H9 (cell line): ENCODE results near the gene USP8. TPM values are rescaled to one million over a fixed set of nuclear protein-coding genes. Genes with fewer than 3 reads are reported as not detected.

Experiments used
- DNase-seq: peaks from one replicate; pipeline ENCODE4 v3.0.0-alpha.2; 2017
- H2AFZ ChIP-seq: one replicate; pipeline ENCODE4 v1.6.1; 2013; ENCODE audit warnings: mild to moderate bottlenecking, low read length, control low read depth, moderate library complexity
- H2AK5ac ChIP-seq: 2 replicates; pipeline ENCODE4 v1.6.1; 2013; ENCODE audit warnings: low read length, control low read depth, mixed read lengths; ENCODE audit not compliant: insufficient read length
- H2BK120ac ChIP-seq: one replicate; pipeline ENCODE4 v1.6.1; 2013; ENCODE audit warnings: low read depth, mild to moderate bottlenecking, low read length, control low read depth, inconsistent platforms; ENCODE audit not compliant: poor library complexity, severe bottlenecking
- H2BK12ac ChIP-seq: 2 replicates; pipeline ENCODE4 v1.6.1; 2013; ENCODE audit warnings: low read length, control low read depth, mixed read lengths, low read depth; ENCODE audit not compliant: insufficient read length
- H2BK15ac ChIP-seq: 2 replicates; pipeline ENCODE4 v1.6.1; 2013; ENCODE audit warnings: low read depth, low read length, control low read depth
- H2BK20ac ChIP-seq: one replicate; pipeline ENCODE4 v1.6.1; 2013; ENCODE audit warnings: low read depth, mild to moderate bottlenecking, low read length, control low read depth, inconsistent platforms; ENCODE audit not compliant: poor library complexity, severe bottlenecking
- H2BK5ac ChIP-seq: 2 replicates; pipeline ENCODE4 v1.6.1; 2013; ENCODE audit warnings: low read length, control low read depth, mixed read lengths; ENCODE audit not compliant: insufficient read length
- H3K14ac ChIP-seq: 2 replicates; pipeline ENCODE4 v1.6.1; 2013; ENCODE audit warnings: low read length, control low read depth; ENCODE audit not compliant: insufficient read depth
- H3K18ac ChIP-seq: 2 replicates; pipeline ENCODE4 v1.6.1; 2013; ENCODE audit warnings: low read depth, mild to moderate bottlenecking, mixed read lengths, low read length, control low read depth; ENCODE audit not compliant: insufficient read length
- H3K23ac ChIP-seq: 2 replicates; pipeline ENCODE4 v1.6.1; 2013; ENCODE audit warnings: low read length, control low read depth, mixed read lengths, low read depth; ENCODE audit not compliant: insufficient read length
- H3K23me2 ChIP-seq: 2 replicates; pipeline ENCODE4 v1.6.1; 2013; ENCODE audit warnings: low read depth, mild to moderate bottlenecking, mixed read lengths, low read length, control low read depth; ENCODE audit not compliant: insufficient read length, poor library complexity, severe bottlenecking
- H3K27ac ChIP-seq: 2 replicates; pipeline ENCODE4 v1.5.1; 2013; ENCODE audit warnings: low read length, control low read depth, mixed read lengths, low read depth; ENCODE audit not compliant: insufficient read length
- H3K27me3 ChIP-seq: 2 replicates; pipeline ENCODE4 v1.6.1; 2013; ENCODE audit warnings: low read length, control low read depth, inconsistent platforms; ENCODE audit not compliant: insufficient read depth
- H3K4ac ChIP-seq: 2 replicates; pipeline ENCODE4 v1.6.1; 2013; ENCODE audit warnings: low read depth, mild to moderate bottlenecking, control low read depth, inconsistent platforms, low read length, moderate library complexity
- H3K4me1 ChIP-seq: 2 replicates; pipeline ENCODE4 v1.6.1; 2013; ENCODE audit warnings: low read length, control low read depth, inconsistent platforms; ENCODE audit not compliant: insufficient read depth
- H3K4me2 ChIP-seq: 2 replicates; pipeline ENCODE4 v1.6.1; 2013; ENCODE audit warnings: low read length, control low read depth, mixed read lengths; ENCODE audit not compliant: insufficient read length, insufficient read depth
- H3K56ac ChIP-seq: 2 replicates; pipeline ENCODE4 v1.6.1; 2013; ENCODE audit warnings: low read depth, mild to moderate bottlenecking, mixed read lengths, low read length, control low read depth; ENCODE audit not compliant: insufficient read length
- H3K79me1 ChIP-seq: 2 replicates; pipeline ENCODE4 v1.6.1; 2013; ENCODE audit warnings: low read depth, mild to moderate bottlenecking, moderate library complexity, low read length, control low read depth, inconsistent platforms; ENCODE audit not compliant: insufficient read depth, poor library complexity, severe bottlenecking
- H3K79me2 ChIP-seq: 2 replicates; pipeline ENCODE4 v1.6.1; 2013; ENCODE audit warnings: low read length, control low read depth, inconsistent platforms; ENCODE audit not compliant: insufficient read depth
- H3K9ac ChIP-seq: 2 replicates; pipeline ENCODE4 v1.6.1; 2013; ENCODE audit warnings: low read length, control low read depth, mixed read lengths; ENCODE audit not compliant: insufficient read length; ENCODE audit errors: extremely low read depth
- H3K9me3 ChIP-seq: one replicate; pipeline ENCODE4 v1.6.1; 2013; ENCODE audit warnings: low read depth, low read length, inconsistent platforms; ENCODE audit not compliant: control insufficient read depth
- H3T11ph ChIP-seq: one replicate; pipeline ENCODE4 v1.6.1; 2013; ENCODE audit warnings: mild to moderate bottlenecking, low read length, control low read depth, inconsistent platforms
- H4K20me1 ChIP-seq: one replicate; pipeline ENCODE4 v1.6.1; 2013; ENCODE audit not compliant: control insufficient read depth, insufficient read length, insufficient read depth
- H4K5ac ChIP-seq: 2 replicates; pipeline ENCODE4 v1.6.1; 2013; ENCODE audit warnings: low read depth, mild to moderate bottlenecking, mixed read lengths, low read length, control low read depth; ENCODE audit not compliant: insufficient read length
- H4K8ac ChIP-seq: replicated peaks from 2 replicates; pipeline ENCODE4 v1.6.1; 2013; ENCODE audit warnings: low read length, control low read depth, mixed read lengths, low read depth; ENCODE audit not compliant: insufficient read length
- H4K91ac ChIP-seq: 2 replicates; pipeline ENCODE4 v1.6.1; 2013; ENCODE audit warnings: low read depth, mild to moderate bottlenecking, moderate library complexity, mixed read lengths, low read length, control low read depth; ENCODE audit not compliant: insufficient read length
- H3K27ac Mint-ChIP-seq, 3 experiments: 2 replicates in 2 of 3; 3 replicates in 1 of 3; pipeline ENCODE4 v1.8.0; 2020 to 2021; ENCODE audit warnings: mixed read lengths in 3 of 3, mild to moderate bottlenecking in 1 of 3, moderate library complexity in 1 of 3
- H3K27me3 Mint-ChIP-seq: 2 replicates; pipeline ENCODE4 v1.8.0; 2021; ENCODE audit warnings: low read depth, mild to moderate bottlenecking, moderate library complexity, mixed read lengths
- H3K36me3 Mint-ChIP-seq, 3 experiments: 2 replicates in 2 of 3; 3 replicates in 1 of 3; pipeline ENCODE4 v1.8.0; 2020 to 2021; ENCODE audit warnings: low read depth in 3 of 3, mixed read lengths in 3 of 3; ENCODE audit not compliant: insufficient read depth in 1 of 3
- H3K4me1 Mint-ChIP-seq, 2 experiments: 2 replicates each; pipeline ENCODE4 v1.8.0; 2020; ENCODE audit warnings: mixed read lengths in 2 of 2
- H3K4me3 Mint-ChIP-seq, 2 experiments: 2 replicates in 1 of 2; 3 replicates in 1 of 2; pipeline ENCODE4 v1.8.0; 2020 to 2021; ENCODE audit warnings: mild to moderate bottlenecking in 2 of 2, mixed read lengths in 2 of 2, moderate library complexity in 1 of 2
- H3K9me3 Mint-ChIP-seq, 2 experiments: 2 replicates in 1 of 2; 3 replicates in 1 of 2; pipeline ENCODE4 v1.8.0; 2020; ENCODE audit warnings: mild to moderate bottlenecking in 2 of 2, mixed read lengths in 2 of 2, moderate library complexity in 1 of 2
- CTCF ChIP-seq: fragments of 200-600 bp; sonication (generic); conservative IDR thresholded peaks from 3 replicates; pipeline ENCODE4 v1.8.0; 2021; ENCODE audit warnings: antibody characterized with exemption, mild to moderate bottlenecking
- WGBS: extraction: QIAGEN DNeasy Blood & Tissue Kit; methylation state at CpG from one replicate; pipeline ENCODE4 v1.1.7; 2013; ENCODE audit warnings: missing lambda C conversion rate, low lambda C conversion rate, mixed read lengths; ENCODE audit not compliant: insufficient read length; ENCODE audit errors: extremely low coverage; 5-methylcytosine and 5-hydroxymethylcytosine counted together
- total RNA-seq: library from RNA; stranded (reverse); gene quantifications from 2 replicates; pipeline ENCODE4 v1.2.1, GENCODE V29; 2021

Gene USP8
- total RNA-seq, 1 experiment from 2014 or later = 67.1 TPM

GRCh38 chr15:50416890-50417289 is 7.3 kb upstream of the USP8 start:
- no peak overlapping the region for H3K4ac ChIP-seq
- H3K23me2 ChIP-seq = no peaks in the 10 kb centered on the region
- WGBS = no CpG with 5 or more reads among the region's 1 CpG

More at GRCh38 chr15:50416890-50417289, 7.3 kb upstream of the USP8 start:
- no peak overlapping the region for H3K4me2 ChIP-seq
- H2AFZ ChIP-seq = no peak overlapping the region
- no peak overlapping the region for H3K4me3 Mint-ChIP-seq
- H3K79me1 ChIP-seq = no peaks in the 10 kb centered on the region
- no peaks in the 10 kb centered on the region; the same call in 1 of the 2 replicates for H3K27me3 Mint-ChIP-seq
- H3K9me3 Mint-ChIP-seq = no peaks in the 10 kb centered on the region
- peak overlapping the region; percentile 76 for H3K23ac ChIP-seq
- H3K14ac ChIP-seq = no peak overlapping the region
- no peak overlapping the region for H4K5ac ChIP-seq
- no peak overlapping the region for H3K27ac Mint-ChIP-seq
- no peaks in the 10 kb centered on the region for H4K20me1 ChIP-seq
- H2BK15ac ChIP-seq = no peak overlapping the region
- no peak overlapping the region for H3T11ph ChIP-seq
- no peak overlapping the region for H2BK20ac ChIP-seq
- no peak overlapping the region for H4K8ac ChIP-seq
- H3K4me1 ChIP-seq = no peaks in the 10 kb centered on the region
- no peaks in the 10 kb centered on the region for H3K36me3 Mint-ChIP-seq
- H3K9me3 ChIP-seq = no peaks in the 10 kb centered on the region
- H3K27me3 ChIP-seq = no peaks in the 10 kb centered on the region
- H3K18ac ChIP-seq = no peak overlapping the region
- no peak overlapping the region for H2AK5ac ChIP-seq
- H2BK120ac ChIP-seq = no peak overlapping the region
- no peak for TF ChIP-seq CTCF
- no peak overlapping the region for H3K56ac ChIP-seq
- peaks cover 0 to 3% of the 10 kb centered on the region in 2 experiments; a peak in 1 of 4 replicates for H3K4me1 Mint-ChIP-seq
- no peaks in the 10 kb centered on the region for H3K79me2 ChIP-seq
- H2BK12ac ChIP-seq = no peak overlapping the region
- no peak overlapping the region for H3K27ac ChIP-seq
- H4K91ac ChIP-seq = no peak overlapping the region
- no peak overlapping the region for H3K9ac ChIP-seq
- H2BK5ac ChIP-seq = no peak overlapping the region
- DNase-seq = no peak
